IPS-18c (cell line): ENCODE data around the gene MBD5.
"Not testable (repeated sequence)": the region's sequence is repeated elsewhere in the genome, so short reads cannot be mapped to it uniquely, and the experiment has no call there.

Experiments used
- H3K4me3 ChIP-seq: 2 replicates; pipeline ENCODE4 v1.7.0; 2013; ENCODE audit warnings: low read depth, mild to moderate bottlenecking, low read length, moderate library complexity; ENCODE audit not compliant: insufficient read depth
- H3K9me3 ChIP-seq: one replicate; pipeline ENCODE4 v1.6.1; 2013; ENCODE audit warnings: mild to moderate bottlenecking, low read length, moderate library complexity; ENCODE audit not compliant: control insufficient read depth, insufficient read depth

The MBD5 gene

DNA sequence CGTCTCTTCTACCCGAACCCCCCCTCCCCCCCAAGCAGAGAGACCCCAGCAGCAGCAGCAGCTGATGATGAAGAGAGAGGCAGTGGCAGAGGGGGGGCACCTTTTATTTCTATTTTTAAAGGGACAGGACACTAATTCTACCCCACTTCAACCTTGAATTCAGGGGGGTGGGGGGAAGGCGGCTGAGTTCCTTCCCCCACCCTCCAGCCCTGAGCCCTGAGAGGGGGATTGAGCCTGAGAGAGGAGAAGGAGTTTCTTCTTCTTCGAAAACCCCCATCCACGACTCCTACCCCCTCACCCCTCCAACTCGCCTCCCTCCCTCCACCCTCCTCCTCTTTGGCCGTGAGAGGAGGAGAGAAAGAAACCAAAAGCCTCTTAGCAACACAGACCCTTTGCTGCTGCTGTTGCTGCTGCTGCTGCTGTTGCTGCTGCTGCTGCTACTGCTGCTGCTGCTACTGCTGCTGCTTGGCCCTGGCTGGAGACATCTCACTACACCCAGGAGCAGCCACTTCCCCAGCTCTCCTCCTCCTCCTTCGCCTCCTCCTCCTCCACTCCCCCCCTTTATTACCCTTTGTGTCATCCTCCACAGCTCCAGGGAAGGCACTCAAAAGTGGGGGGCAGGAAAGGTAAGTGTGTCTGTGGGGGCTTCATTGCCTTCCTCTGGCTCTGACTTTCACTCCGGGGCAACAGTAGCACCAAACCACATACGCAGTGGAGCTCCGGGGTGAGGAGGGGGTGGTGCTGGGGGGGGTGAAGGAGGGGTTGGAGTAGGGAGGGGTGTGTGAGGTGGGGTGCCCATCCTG lies at the start of gene MBD5:
Gene MBD5 (plus strand): TSS at position 33 of the 803 bp plus-strand sequence.
- Histone ChIP-seq H3K4me3 (peak within 1 kb of the TSS; percentile 92), H3K9me3 (no peaks in the 10 kb centered on the region)

DNA sequence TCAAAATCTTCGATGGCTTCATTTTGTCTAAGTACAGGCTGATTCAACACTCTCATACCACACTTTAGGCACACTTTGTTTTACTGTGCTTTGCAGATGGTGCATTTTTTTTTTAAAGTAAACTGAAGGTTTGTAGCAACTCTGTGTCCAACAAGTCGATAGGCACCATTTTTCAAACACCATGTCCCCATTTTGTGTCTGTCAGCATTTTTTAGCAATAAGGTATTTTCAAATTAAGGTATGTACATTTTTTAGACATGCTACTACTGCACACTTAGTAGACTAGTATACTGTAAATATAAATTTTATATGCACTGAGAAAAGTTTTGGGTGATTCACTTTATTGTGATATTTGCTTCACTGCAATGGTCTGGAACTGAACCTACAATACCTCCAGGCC lies 44.8 kb upstream of the MBD5 start:
- Histone ChIP-seq H3K4me3 (no peak overlapping the region), H3K9me3 (no peaks in the 10 kb centered on the region)

GRCh38 chr2:147977679-147978078 lies 43.2 kb upstream of the MBD5 start:
- Histone ChIP-seq H3K4me3 (no peak overlapping the region), H3K9me3 (no peaks in the 10 kb centered on the region)

- H3K9me3 ChIP-seq: no peaks in the 10 kb centered on the region
- no peak overlapping the region for H3K4me3 ChIP-seq
These were observed 39.9 kb upstream of the MBD5 start for GRCh38 chr2:147980940-147981528.

GRCh38 chr2:147989102-147989501 lies 31.8 kb upstream of the MBD5 start:
- Histone ChIP-seq H3K4me3 (no peak overlapping the region), H3K9me3 (no peaks in the 10 kb centered on the region)

DNA sequence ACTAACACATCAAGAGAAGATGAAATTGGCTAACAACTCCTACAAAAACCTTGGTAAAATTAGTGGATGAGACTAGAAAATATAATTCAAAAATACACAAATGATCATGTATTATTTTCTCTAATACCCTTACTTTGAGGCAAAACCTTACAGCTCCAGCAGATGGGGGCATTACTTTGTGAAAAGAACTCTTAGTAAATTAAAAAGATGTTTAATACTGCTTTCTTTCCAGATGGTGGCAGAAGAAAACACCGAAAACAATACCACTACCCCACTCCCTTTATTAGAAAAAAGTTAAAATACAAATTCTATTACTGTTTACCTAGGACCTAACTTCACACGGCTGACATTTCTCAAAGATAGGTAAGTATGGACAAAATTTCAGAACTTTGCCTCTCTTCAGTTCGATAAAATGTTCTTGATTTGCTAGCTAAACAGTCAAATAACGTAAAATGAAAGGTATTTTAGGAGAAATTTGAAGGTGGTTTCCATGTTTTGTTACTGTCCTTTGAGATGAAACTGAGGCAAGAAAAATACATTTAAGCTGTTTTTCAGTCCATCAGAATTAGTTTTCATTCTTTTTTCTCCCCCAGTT lies 31.0 kb upstream of the MBD5 start:
- Histone ChIP-seq H3K9me3 (no peaks in the 10 kb centered on the region), H3K4me3 (no peak overlapping the region)

DNA sequence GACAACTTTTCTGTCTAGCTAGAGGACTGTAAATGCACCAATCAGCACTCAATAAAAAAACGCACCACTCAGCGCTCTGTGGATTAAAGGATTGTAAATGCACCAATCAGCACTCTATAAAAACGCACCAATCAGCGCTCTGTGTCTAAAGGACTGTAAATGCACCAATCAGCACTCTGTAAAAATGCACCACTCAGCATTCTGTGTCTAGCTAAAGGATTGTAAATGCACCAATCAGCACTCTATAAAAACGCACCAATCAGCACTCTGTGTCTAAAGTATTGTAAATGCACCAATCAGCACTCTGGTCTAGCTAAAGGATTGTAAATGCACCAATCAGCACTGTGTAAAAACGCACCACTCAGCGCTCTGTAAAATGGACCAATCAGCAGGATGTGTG lies 25.9 kb upstream of the MBD5 start:
- H3K4me3 ChIP-seq, H3K9me3 ChIP-seq: not testable (repeated sequence)

- peaks cover 4% of the 10 kb centered on the region for H3K9me3 ChIP-seq
These were observed 24.1 kb upstream of the MBD5 start for GRCh38 chr2:147996828-147997227.

GRCh38 chr2:147998203-147998602 lies 22.7 kb upstream of the MBD5 start:
- peaks cover 4% of the 10 kb centered on the region for H3K9me3 ChIP-seq
- no peak overlapping the region for H3K4me3 ChIP-seq

More at GRCh38 chr2:147996828-147997227, 24.1 kb upstream of the MBD5 start:
- no peak overlapping the region for H3K4me3 ChIP-seq

- H3K9me3 ChIP-seq: peaks cover 4% of the 10 kb centered on the region
- no peak overlapping the region for H3K4me3 ChIP-seq
These were observed 21.8 kb upstream of the MBD5 start for GRCh38 chr2:147999126-147999525.

- Histone ChIP-seq H3K4me3 (no peak overlapping the region), H3K9me3 (peaks cover 4% of the 10 kb centered on the region)
These were observed 20.8 kb upstream of the MBD5 start for GRCh38 chr2:148000095-148000494.

GRCh38 chr2:148002420-148002819 lies 18.5 kb upstream of the MBD5 start:
- H3K4me3 ChIP-seq, H3K9me3 ChIP-seq: not testable (repeated sequence)

- H3K9me3 ChIP-seq: no peaks in the 10 kb centered on the region
These were observed 14.5 kb upstream of the MBD5 start for GRCh38 chr2:148006249-148007007.

DNA sequence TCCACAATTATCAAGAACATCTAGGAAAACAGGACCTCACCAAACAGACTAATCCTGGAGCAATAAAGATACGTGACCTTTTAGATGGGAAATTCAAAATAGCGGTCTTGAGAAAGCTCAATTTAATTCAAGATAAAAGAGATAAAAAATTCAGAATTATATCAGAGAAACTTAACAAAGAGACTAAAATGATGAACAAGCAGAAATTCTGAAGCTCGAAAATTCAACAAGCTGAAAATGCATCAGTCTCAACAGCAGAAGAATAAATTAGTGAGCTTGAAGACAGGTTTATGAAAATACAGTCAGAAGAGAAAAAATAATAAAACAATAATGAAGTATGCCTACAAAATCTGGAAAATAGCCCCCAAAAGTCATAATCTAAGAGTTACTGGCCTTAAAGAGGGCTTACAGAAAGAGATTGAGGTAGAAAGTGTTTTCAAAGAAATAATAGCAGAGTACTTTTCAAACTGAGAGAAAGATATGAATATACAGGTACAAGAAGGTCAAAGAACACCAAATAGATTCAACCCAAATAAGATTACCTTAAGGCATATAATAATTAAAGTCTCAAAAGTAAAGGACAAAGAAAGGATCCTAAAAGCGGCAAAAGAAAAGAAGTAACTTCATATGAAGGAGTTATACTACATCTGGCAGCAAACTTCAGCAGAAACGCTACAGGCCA lies 13.5 kb upstream of the MBD5 start:
- Histone ChIP-seq H3K9me3 (no peaks in the 10 kb centered on the region), H3K4me3 (no peak overlapping the region)

More at GRCh38 chr2:148006249-148007007, 14.5 kb upstream of the MBD5 start:
- H3K4me3 ChIP-seq: no peak overlapping the region

DNA sequence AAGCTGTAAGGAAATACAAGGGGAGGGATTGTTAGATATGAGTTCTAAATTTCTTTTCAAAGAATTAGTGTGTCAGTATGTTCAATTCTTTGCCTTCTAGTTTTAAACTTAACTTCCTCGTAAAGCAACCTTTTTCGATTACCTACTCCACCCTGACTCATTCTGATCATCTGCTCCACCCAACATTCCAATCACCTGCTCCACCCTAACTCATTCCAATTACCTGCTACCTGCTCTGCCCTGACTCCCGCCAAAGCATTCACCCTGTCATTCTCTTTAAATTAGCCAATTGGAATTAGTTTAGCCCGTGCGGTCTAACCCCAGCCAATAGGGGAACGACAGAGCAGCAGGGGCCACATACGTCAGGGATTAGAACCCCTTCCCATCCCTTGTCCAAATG lies 12.5 kb upstream of the MBD5 start:
- H3K9me3 ChIP-seq, H3K4me3 ChIP-seq: not testable (repeated sequence)

GRCh38 chr2:148013876-148014275 lies 7.0 kb upstream of the MBD5 start:
- H3K4me3 ChIP-seq: no peak overlapping the region

DNA sequence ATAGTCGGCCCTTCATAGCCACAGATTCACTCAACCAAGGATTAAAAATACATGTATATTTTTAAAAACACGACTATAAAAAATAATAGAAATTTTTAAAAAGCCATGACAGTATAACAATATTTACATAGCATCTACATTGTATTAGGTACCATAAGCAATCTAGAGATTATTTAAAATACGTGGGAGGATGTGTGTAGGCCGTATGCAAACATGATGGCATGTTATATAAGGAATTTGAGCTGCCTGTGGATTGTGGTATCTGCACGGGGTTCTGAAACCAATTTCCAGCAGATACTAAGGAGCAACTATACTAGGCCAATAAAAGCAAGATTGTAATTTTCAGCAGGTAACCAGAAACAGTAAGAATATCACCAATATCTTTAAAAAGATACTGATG lies 6.3 kb upstream of the MBD5 start:
- Histone ChIP-seq H3K9me3 (no peaks in the 10 kb centered on the region), H3K4me3 (no peak overlapping the region)

More at GRCh38 chr2:148013876-148014275, 7.0 kb upstream of the MBD5 start:
- H3K9me3 ChIP-seq: no peaks in the 10 kb centered on the region
